ENCODE results near the gene HMCN1.

DNA sequence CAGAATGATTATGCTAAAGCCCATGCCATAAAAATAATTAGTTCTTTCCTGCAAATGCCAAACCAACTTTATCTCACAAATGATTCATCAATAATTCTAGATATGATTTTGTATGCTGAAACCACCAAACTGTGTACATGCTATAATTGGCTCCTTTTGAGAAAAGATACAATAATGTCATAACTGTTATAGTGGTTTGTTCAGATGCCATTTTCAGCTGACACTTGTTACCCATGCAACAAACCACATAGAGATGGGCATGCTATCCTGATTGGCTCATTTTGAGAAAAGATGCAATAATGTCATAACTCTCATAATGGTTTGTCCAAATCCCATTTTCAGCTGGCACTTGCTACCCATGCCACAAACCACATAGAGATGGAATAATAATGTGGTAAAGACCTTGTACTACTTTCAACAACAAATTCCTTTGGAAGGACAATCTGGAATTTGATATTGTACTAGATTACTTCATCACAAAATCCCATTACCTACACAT lies 357.1 kb downstream of the HMCN1 start:
- no peak for TF ChIP-seq EZH2 (IDR thresholded peaks at IDR 0.05; ENCODE audit: low read depth)
- TF ChIP-seq, protein P1, sequence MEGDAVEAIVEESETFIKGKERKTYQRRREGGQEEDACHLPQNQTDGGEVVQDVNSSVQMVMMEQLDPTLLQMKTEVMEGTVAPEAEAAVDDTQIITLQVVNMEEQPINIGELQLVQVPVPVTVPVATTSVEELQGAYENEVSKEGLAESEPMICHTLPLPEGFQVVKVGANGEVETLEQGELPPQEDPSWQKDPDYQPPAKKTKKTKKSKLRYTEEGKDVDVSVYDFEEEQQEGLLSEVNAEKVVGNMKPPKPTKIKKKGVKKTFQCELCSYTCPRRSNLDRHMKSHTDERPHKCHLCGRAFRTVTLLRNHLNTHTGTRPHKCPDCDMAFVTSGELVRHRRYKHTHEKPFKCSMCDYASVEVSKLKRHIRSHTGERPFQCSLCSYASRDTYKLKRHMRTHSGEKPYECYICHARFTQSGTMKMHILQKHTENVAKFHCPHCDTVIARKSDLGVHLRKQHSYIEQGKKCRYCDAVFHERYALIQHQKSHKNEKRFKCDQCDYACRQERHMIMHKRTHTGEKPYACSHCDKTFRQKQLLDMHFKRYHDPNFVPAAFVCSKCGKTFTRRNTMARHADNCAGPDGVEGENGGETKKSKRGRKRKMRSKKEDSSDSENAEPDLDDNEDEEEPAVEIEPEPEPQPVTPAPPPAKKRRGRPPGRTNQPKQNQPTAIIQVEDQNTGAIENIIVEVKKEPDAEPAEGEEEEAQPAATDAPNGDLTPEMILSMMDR (conservative IDR thresholded peaks at IDR 0.05) = no peak
